SK-N-SH treated with all-trans-retinoic acid at 6 μM for 48 hours (cell line): Measurements from ENCODE around the gene TOM1L2.

Experiments
- ATAC-seq: fragments of 200-7000 bp; cut with Tn5 transposase; 3 replicates; pipeline ENCODE4 v1.9.1; 2020; ENCODE audit warnings: mild to moderate bottlenecking, moderate library complexity
- BACH2 ChIP-seq: fragments of 250-450 bp; sonication (Bioruptor Pico); IDR thresholded peaks from 2 replicates; pipeline ENCODE4 v1.9.0; 2021; ENCODE audit warnings: mild to moderate bottlenecking, borderline replicate concordance
- CREB5 ChIP-seq: fragments of 250-450 bp; sonication (Bioruptor Pico); IDR thresholded peaks from 2 replicates; pipeline ENCODE4 v1.5.1; 2020; ENCODE audit warnings: low read depth, mild to moderate bottlenecking, moderate library complexity
- CSDC2 ChIP-seq: fragments of 250-450 bp; sonication (Bioruptor Pico); IDR thresholded peaks from 2 replicates; pipeline ENCODE4 v1.5.0; 2020; ENCODE audit warnings: mild to moderate bottlenecking, moderate library complexity
- CSRNP3 ChIP-seq: fragments of 250-450 bp; sonication (Bioruptor Pico); IDR thresholded peaks from 2 replicates; pipeline ENCODE4 v1.5.1; 2021; ENCODE audit warnings: mild to moderate bottlenecking, moderate library complexity
- ESRRG ChIP-seq: fragments of 250-450 bp; sonication (Bioruptor Pico); IDR thresholded peaks from 2 replicates; pipeline ENCODE4 v1.6.1; 2021; ENCODE audit warnings: mild to moderate bottlenecking
- GLIS3 ChIP-seq: fragments of 250-450 bp; sonication (Bioruptor Pico); IDR thresholded peaks from 2 replicates; pipeline ENCODE4 v1.5.0; 2020; ENCODE audit warnings: mild to moderate bottlenecking, moderate library complexity
- ISL1 ChIP-seq: fragments of 250-450 bp; sonication (Bioruptor Pico); IDR thresholded peaks from 2 replicates; pipeline ENCODE4 v2.1.2; 2022; ENCODE audit warnings: mild to moderate bottlenecking, moderate library complexity
- OSR1 ChIP-seq: fragments of 250-450 bp; sonication (Bioruptor Pico); IDR thresholded peaks from 2 replicates; pipeline ENCODE4 v1.8.0; 2022; ENCODE audit warnings: moderate library complexity, mild to moderate bottlenecking, inconsistent platforms
- PATZ1 ChIP-seq: fragments of 250-450 bp; sonication (Bioruptor Pico); IDR thresholded peaks from 2 replicates; pipeline ENCODE4 v1.8.0; 2020; ENCODE audit warnings: mild to moderate bottlenecking, moderate library complexity, borderline replicate concordance
- POU6F1 ChIP-seq: fragments of 250-450 bp; sonication (Bioruptor Pico); IDR thresholded peaks from 2 replicates; pipeline ENCODE4 v1.8.0; 2021; ENCODE audit warnings: low read depth, mild to moderate bottlenecking, moderate library complexity, borderline replicate concordance
- PPARA ChIP-seq: fragments of 250-450 bp; sonication (Bioruptor Pico); IDR thresholded peaks from 2 replicates; pipeline ENCODE4 v1.5.0; 2020; ENCODE audit warnings: mild to moderate bottlenecking, borderline replicate concordance
- RARB ChIP-seq: fragments of 250-450 bp; sonication (Bioruptor Pico); IDR thresholded peaks from 2 replicates; pipeline ENCODE4 v1.8.0; 2021; ENCODE audit warnings: mild to moderate bottlenecking, moderate library complexity
- SNAI2 ChIP-seq: fragments of 250-450 bp; sonication (Bioruptor Pico); IDR thresholded peaks from 2 replicates; pipeline ENCODE4 v1.5.0; 2020; ENCODE audit warnings: mild to moderate bottlenecking, moderate library complexity
- TOX ChIP-seq: fragments of 250-450 bp; sonication (Bioruptor Pico); IDR thresholded peaks from 2 replicates; pipeline ENCODE4 v1.8.0; 2021; ENCODE audit warnings: mild to moderate bottlenecking, moderate library complexity, borderline replicate concordance
- TSHZ2 ChIP-seq: fragments of 250-450 bp; sonication (Bioruptor Pico); IDR thresholded peaks from 2 replicates; pipeline ENCODE4 v1.5.0; 2020; ENCODE audit warnings: mild to moderate bottlenecking, moderate library complexity
- ZC3H10 ChIP-seq: fragments of 250-450 bp; sonication (Bioruptor Pico); IDR thresholded peaks from 2 replicates; pipeline ENCODE4 v1.5.1; 2021; ENCODE audit warnings: mild to moderate bottlenecking, moderate library complexity
- ZFP3 ChIP-seq: fragments of 250-450 bp; sonication (Bioruptor Pico); IDR thresholded peaks from 2 replicates; pipeline ENCODE4 v1.5.0; 2020; ENCODE audit warnings: mild to moderate bottlenecking, moderate library complexity
- ZNF565 ChIP-seq: fragments of 450-650 bp; formaldehyde crosslinking; conservative IDR thresholded peaks from 2 replicates; pipeline ENCODE4 v1.5.0; 2020; ENCODE audit warnings: low read depth, mild to moderate bottlenecking, moderate library complexity
- ZNF70 ChIP-seq: fragments of 450-650 bp; formaldehyde crosslinking; IDR thresholded peaks from 2 replicates; pipeline ENCODE4 v1.5.0; 2020; ENCODE audit warnings: mild to moderate bottlenecking, moderate library complexity
- ZNF8 ChIP-seq: fragments of 450-650 bp; formaldehyde crosslinking; IDR thresholded peaks from 2 replicates; pipeline ENCODE4 v1.5.0; 2020; ENCODE audit warnings: mild to moderate bottlenecking, moderate library complexity

Gene TOM1L2

GRCh38 chr17:17853811-17854447 lies 118.3 kb downstream of the TOM1L2 start:
- ATAC-seq = no peak
- no peak for TF ChIP-seq ZC3H10 (CRISPR knock-in tag)
- TF ChIP-seq ZFP3 = no peak
- TF ChIP-seq RARB (CRISPR knock-in tag) = no peak
- TF ChIP-seq ESRRG (CRISPR knock-in tag) = no peak
- TF ChIP-seq ZNF8 (CRISPR knock-in tag) = no peak
- no peak for TF ChIP-seq BACH2 (CRISPR knock-in tag)
- TF ChIP-seq PATZ1 (CRISPR knock-in tag) = no peak

GRCh38 chr17:17852930-17853329 lies 119.3 kb downstream of the TOM1L2 start:
- ATAC-seq = no peak
- TF ChIP-seq OSR1 (CRISPR knock-in tag) (no peak), PATZ1 (CRISPR knock-in tag) (no peak), CSDC2 (CRISPR knock-in tag) (no peak), ISL1 (CRISPR knock-in tag) (no peak), POU6F1 (no peak), TSHZ2 (CRISPR knock-in tag) (no peak), ZNF8 (CRISPR knock-in tag) (no peak), ZC3H10 (CRISPR knock-in tag) (no peak), CREB5 (CRISPR knock-in tag) (no peak), BACH2 (CRISPR knock-in tag) (no peak), ZNF70 (CRISPR knock-in tag) (no peak), TOX (CRISPR knock-in tag) (no peak), ZNF565 (no peak), GLIS3 (CRISPR knock-in tag) (no peak), ESRRG (CRISPR knock-in tag) (no peak), PPARA (CRISPR knock-in tag) (no peak)

- no peak for ATAC-seq
- TF ChIP-seq CSDC2 (CRISPR knock-in tag) = no peak
- TF ChIP-seq TOX (CRISPR knock-in tag) = no peak
- TF ChIP-seq CSRNP3 (CRISPR knock-in tag) = no peak
- TF ChIP-seq OSR1 (CRISPR knock-in tag) = no peak
- no peak for TF ChIP-seq ZNF70 (CRISPR knock-in tag)
- no peak for TF ChIP-seq ZNF565
- no peak for TF ChIP-seq SNAI2 (CRISPR knock-in tag)
- TF ChIP-seq CREB5 (CRISPR knock-in tag) = no peak
Observed at GRCh38 chr17:17851103-17852002, 120.8 kb downstream of the TOM1L2 start.
